Progenitor cell of endocrine pancreas (in vitro differentiated cells): ENCODE data around the gene TRAM2. TPM values are rescaled to one million over a fixed set of nuclear protein-coding genes. Genes with fewer than 3 reads are reported as not detected.

ENCODE experiments used
- DNase-seq: peaks from one replicate; pipeline ENCODE4 v3.0.0; 2021; ENCODE audit warnings: low spot score; ENCODE audit not compliant: unreplicated experiment
- H3K27ac Mint-ChIP-seq: 2 replicates; pipeline ENCODE4 v1.8.0; 2021; ENCODE audit warnings: mild to moderate bottlenecking, moderate library complexity, mixed read lengths
- H3K27me3 Mint-ChIP-seq: 2 replicates; pipeline ENCODE4 v1.8.0; 2021; ENCODE audit warnings: mixed read lengths
- H3K36me3 Mint-ChIP-seq: 2 replicates; pipeline ENCODE4 v1.8.0; 2022; ENCODE audit warnings: mixed read lengths; ENCODE audit not compliant: insufficient read depth
- H3K4me1 Mint-ChIP-seq: 2 replicates; pipeline ENCODE4 v1.8.0; 2021; ENCODE audit warnings: low read depth, mixed read lengths
- H3K4me3 Mint-ChIP-seq: 2 replicates; pipeline ENCODE4 v1.8.0; 2021; ENCODE audit warnings: low read depth, mild to moderate bottlenecking, moderate library complexity, mixed read lengths
- H3K9me3 Mint-ChIP-seq: 2 replicates; pipeline ENCODE4 v1.8.0; 2021; ENCODE audit warnings: low read depth, mixed read lengths
- CTCF ChIP-seq: fragments of 200-600 bp; sonication (generic); IDR thresholded peaks from one replicate; pipeline ENCODE4 v1.5.0; 2021; ENCODE audit warnings: antibody characterized with exemption, mild to moderate bottlenecking; ENCODE audit not compliant: unreplicated experiment
- total RNA-seq: library from RNA; stranded (reverse); gene quantifications from 2 replicates; pipeline ENCODE4 v1.2.1, GENCODE V29; 2021

TRAM2 gene
- total RNA-seq, 1 donor from 2014 or later, result 18.6 TPM

- no peak overlapping the region for H3K4me3 Mint-ChIP-seq
- no peak for TF ChIP-seq CTCF
- H3K9me3 Mint-ChIP-seq, result no peaks in the 10 kb centered on the region
- no peaks in the 10 kb centered on the region for H3K27me3 Mint-ChIP-seq
- DNase-seq, result no peak
- H3K36me3 Mint-ChIP-seq, result peaks cover 5% of the 10 kb centered on the region
- no peak overlapping the region for H3K27ac Mint-ChIP-seq
- no peaks in the 10 kb centered on the region for H3K4me1 Mint-ChIP-seq
Measured at GRCh38 chr6:52507557-52508260, 69.2 kb downstream of the TRAM2 start.

GRCh38 chr6:52506476-52506875, 70.4 kb downstream of the TRAM2 start:
- H3K27me3 Mint-ChIP-seq, result no peaks in the 10 kb centered on the region
- no peak overlapping the region for H3K4me3 Mint-ChIP-seq
- no peaks in the 10 kb centered on the region for H3K9me3 Mint-ChIP-seq
- no peak for DNase-seq
- H3K4me1 Mint-ChIP-seq, result no peaks in the 10 kb centered on the region
- peaks cover 7% of the 10 kb centered on the region for H3K36me3 Mint-ChIP-seq
- H3K27ac Mint-ChIP-seq, result no peak overlapping the region
- no peak for TF ChIP-seq CTCF

- Mint-ChIP-seq H3K9me3 (no peaks in the 10 kb centered on the region), H3K4me1 (no peaks in the 10 kb centered on the region), H3K27ac (no peak overlapping the region), H3K27me3 (no peaks in the 10 kb centered on the region), H3K36me3 (peaks cover 7% of the 10 kb centered on the region), H3K4me3 (no peak overlapping the region)
- DNase-seq, result no peak
- TF ChIP-seq CTCF, result no peak
Measured at GRCh38 chr6:52505726-52506409, 71.0 kb downstream of the TRAM2 start.

GRCh38 chr6:52504782-52505136, 72.1 kb downstream of the TRAM2 start:
- Mint-ChIP-seq H3K27me3 (no peaks in the 10 kb centered on the region), H3K4me3 (no peak overlapping the region), H3K9me3 (no peaks in the 10 kb centered on the region), H3K36me3 (peaks cover 7% of the 10 kb centered on the region), H3K27ac (no peak overlapping the region), H3K4me1 (no peaks in the 10 kb centered on the region)
- no peak for TF ChIP-seq CTCF
- no peak for DNase-seq

GRCh38 chr6:52503851-52504781, 72.7 kb downstream of the TRAM2 start:
- TF ChIP-seq CTCF, result no peak
- Mint-ChIP-seq H3K36me3 (peaks cover 7% of the 10 kb centered on the region), H3K27ac (no peak overlapping the region), H3K4me1 (no peaks in the 10 kb centered on the region), H3K27me3 (no peaks in the 10 kb centered on the region), H3K4me3 (no peak overlapping the region), H3K9me3 (no peaks in the 10 kb centered on the region)
- DNase-seq, result no peak
